Trophoblast cell (in vitro differentiated cells and primary cell): Measurements from ENCODE around the gene RPRD1B.

Experiments used
- DNase-seq, 2 donors: peaks; one replicate each; pipeline ENCODE4 v3.0.0-alpha.2; 2016
- H2AFZ ChIP-seq: 2 replicates; pipeline ENCODE4 v1.6.1; 2013; ENCODE audit warnings: low read length, moderate library complexity, mild to moderate bottlenecking; ENCODE audit not compliant: insufficient read depth, poor library complexity
- H2AK5ac ChIP-seq: 2 replicates; pipeline ENCODE4 v1.6.1; 2013; ENCODE audit warnings: mild to moderate bottlenecking, low read length
- H2BK120ac ChIP-seq: 2 replicates; pipeline ENCODE4 v1.6.1; 2013; ENCODE audit warnings: low read length, mild to moderate bottlenecking, moderate library complexity; ENCODE audit not compliant: insufficient read depth, poor library complexity
- H2BK12ac ChIP-seq: 2 replicates; pipeline ENCODE4 v1.6.1; 2013; ENCODE audit warnings: mild to moderate bottlenecking, low read length, moderate library complexity
- H2BK5ac ChIP-seq: 2 replicates; pipeline ENCODE4 v1.6.1; 2013; ENCODE audit warnings: low read length, low read depth, moderate library complexity, mild to moderate bottlenecking; ENCODE audit not compliant: poor library complexity
- H3K14ac ChIP-seq: 2 replicates; pipeline ENCODE4 v1.6.1; 2013; ENCODE audit warnings: mild to moderate bottlenecking, low read length
- H3K18ac ChIP-seq: 2 replicates; pipeline ENCODE4 v1.6.1; 2013; ENCODE audit warnings: mild to moderate bottlenecking, low read length
- H3K23ac ChIP-seq: 2 replicates; pipeline ENCODE4 v1.6.1; 2013; ENCODE audit warnings: low read length
- H3K27ac ChIP-seq: 2 replicates; pipeline ENCODE4 v1.5.1; 2013; ENCODE audit warnings: low read depth, mild to moderate bottlenecking, inconsistent platforms, low read length, moderate library complexity
- H3K27me3 ChIP-seq: 2 replicates; pipeline ENCODE4 v1.6.1; 2013; ENCODE audit warnings: inconsistent platforms, mild to moderate bottlenecking, low read length, moderate library complexity; ENCODE audit not compliant: insufficient read depth
- H3K36me3 ChIP-seq, 2 experiments: 1 replicate in 1 of 2; 2 replicates in 1 of 2; pipeline ENCODE4 v1.6.1; 2013; ENCODE audit warnings: low read length in 2 of 2, mild to moderate bottlenecking in 2 of 2, moderate library complexity in 1 of 2; ENCODE audit not compliant: insufficient read depth in 2 of 2, control insufficient read depth in 1 of 2
- H3K4ac ChIP-seq: 2 replicates; pipeline ENCODE4 v1.6.1; 2013; ENCODE audit warnings: low read depth, mild to moderate bottlenecking, low read length, moderate library complexity
- H3K4me1 ChIP-seq, 2 experiments: 1 replicate in 1 of 2; 2 replicates in 1 of 2; pipeline ENCODE4 v1.6.1; 2013; ENCODE audit warnings: low read length in 2 of 2, mild to moderate bottlenecking in 2 of 2, moderate library complexity in 1 of 2; ENCODE audit not compliant: insufficient read depth in 2 of 2, control insufficient read depth in 1 of 2
- H3K4me2 ChIP-seq: 2 replicates; pipeline ENCODE4 v1.6.1; 2013; ENCODE audit warnings: inconsistent platforms, mild to moderate bottlenecking, low read length, moderate library complexity
- H3K4me3 ChIP-seq: 2 replicates; pipeline ENCODE4 v1.5.1; 2013; ENCODE audit warnings: mild to moderate bottlenecking, low read depth, low read length, inconsistent platforms
- H3K79me1 ChIP-seq: one replicate; pipeline ENCODE4 v1.6.1; 2013; ENCODE audit warnings: low read length
- H3K79me2 ChIP-seq: 2 replicates; pipeline ENCODE4 v1.6.1; 2013; ENCODE audit warnings: low read length, mild to moderate bottlenecking; ENCODE audit not compliant: control insufficient read depth, insufficient read depth, poor library complexity
- H3K9ac ChIP-seq: 2 replicates; pipeline ENCODE4 v1.6.1; 2013; ENCODE audit warnings: mild to moderate bottlenecking, low read length
- H3K9me3 ChIP-seq: 2 replicates; pipeline ENCODE4 v1.6.1; 2013; ENCODE audit warnings: low read depth, mild to moderate bottlenecking, control low read depth, inconsistent platforms, low read length; ENCODE audit not compliant: insufficient read depth
- H4K12ac ChIP-seq: 2 replicates; pipeline ENCODE4 v1.6.1; 2013; ENCODE audit warnings: low read depth, mild to moderate bottlenecking, low read length, moderate library complexity
- H4K8ac ChIP-seq: 2 replicates; pipeline ENCODE4 v1.6.1; 2013; ENCODE audit warnings: low read depth, mild to moderate bottlenecking, low read length, moderate library complexity
- H4K91ac ChIP-seq: one replicate; pipeline ENCODE4 v1.6.1; 2013; ENCODE audit warnings: low read depth, mild to moderate bottlenecking, low read length, moderate library complexity
- WGBS: extraction: QIAGEN DNeasy Blood & Tissue Kit; methylation state at CpG from one replicate; pipeline ENCODE4 v1.1.7; 2013; ENCODE audit warnings: missing lambda C conversion rate; ENCODE audit not compliant: insufficient read length, insufficient coverage; ENCODE audit errors: extremely low coverage; 5-methylcytosine and 5-hydroxymethylcytosine counted together

Gene RPRD1B

DNA sequence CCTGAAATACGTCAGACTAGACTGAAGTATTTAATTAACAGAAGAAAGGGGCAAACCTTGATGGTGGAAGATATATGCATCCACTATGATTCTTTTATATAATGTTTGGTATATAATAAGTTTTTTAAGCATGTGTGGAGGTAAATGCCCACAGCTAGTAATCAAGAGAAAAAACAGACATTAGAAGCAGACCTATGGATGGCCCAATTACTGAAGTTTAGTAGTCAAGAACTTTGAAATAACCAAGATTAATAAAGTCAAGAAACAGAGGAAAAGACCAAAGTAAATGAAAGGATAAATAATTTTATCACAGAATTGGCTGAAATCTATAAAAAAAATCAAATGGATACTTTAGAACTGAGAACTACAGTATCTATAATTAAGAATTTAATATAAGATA is 15.6 kb upstream of the RPRD1B start:
- Histone ChIP-seq H3K14ac (no peak overlapping the region), H3K23ac (no peak overlapping the region), H3K79me1 (no peaks in the 10 kb centered on the region), H3K4me2 (no peak overlapping the region), H3K27me3 (no peaks in the 10 kb centered on the region), H3K4me1 (no peaks in the 10 kb centered on the region), H3K9ac (no peak overlapping the region), H2BK12ac (no peak overlapping the region), H3K79me2 (no peaks in the 10 kb centered on the region), H3K4me3 (no peak overlapping the region), H3K27ac (no peak overlapping the region), H4K91ac (no peak overlapping the region), H2BK120ac (no peak overlapping the region), H3K36me3 (peaks cover 8 to 16% of the 10 kb centered on the region in 2 experiments), H4K12ac (no peak overlapping the region), H3K4ac (no peak overlapping the region), H2BK5ac (no peak overlapping the region), H4K8ac (no peak overlapping the region), H3K18ac (no peak overlapping the region), H2AFZ (no peak overlapping the region), H3K9me3 (peaks cover 3% of the 10 kb centered on the region), H2AK5ac (no peak overlapping the region)
- no CpG with 5 or more reads among the region's 1 CpG for WGBS
- no peak for DNase-seq

DNA sequence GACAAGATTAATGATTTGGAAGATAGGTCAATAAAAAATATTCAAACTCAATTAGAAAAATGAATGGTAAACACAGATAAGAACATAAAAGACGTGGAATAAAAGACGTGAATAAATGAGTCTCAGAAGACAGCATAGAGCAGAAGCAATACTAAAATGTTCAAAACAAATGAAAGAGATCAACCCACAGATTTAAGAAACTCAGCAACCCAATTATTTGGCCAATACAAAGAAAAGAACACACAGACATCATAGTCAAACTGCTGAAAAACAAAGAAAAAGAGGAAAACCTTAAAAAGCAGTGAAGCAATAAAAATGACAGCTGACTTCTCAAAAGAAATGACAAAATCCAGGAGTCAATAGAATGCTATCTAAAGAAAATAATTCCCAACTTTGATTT is 15.2 kb upstream of the RPRD1B start:
- H2AK5ac ChIP-seq: no peak overlapping the region
- no peak overlapping the region for H3K9ac ChIP-seq
- no peak overlapping the region for H2AFZ ChIP-seq
- no CpG with 5 or more reads among the region's 2 CpGs for WGBS
- H3K27me3 ChIP-seq: no peaks in the 10 kb centered on the region
- no peak overlapping the region for H4K91ac ChIP-seq
- no peaks in the 10 kb centered on the region for H3K79me2 ChIP-seq
- H3K4me3 ChIP-seq: no peak overlapping the region
- H3K23ac ChIP-seq: no peak overlapping the region
- no peak overlapping the region for H4K8ac ChIP-seq
- H3K27ac ChIP-seq: no peak overlapping the region
- no peak overlapping the region for H3K14ac ChIP-seq
- DNase-seq: no peak
- no peak overlapping the region for H2BK5ac ChIP-seq
- no peaks in the 10 kb centered on the region for H3K4me1 ChIP-seq
- H4K12ac ChIP-seq: no peak overlapping the region
- H3K18ac ChIP-seq: no peak overlapping the region
- H3K79me1 ChIP-seq: no peaks in the 10 kb centered on the region
- no peak overlapping the region for H3K4me2 ChIP-seq
- H3K4ac ChIP-seq: no peak overlapping the region
- H3K9me3 ChIP-seq: peaks cover 3% of the 10 kb centered on the region
- peaks cover 7 to 13% of the 10 kb centered on the region in 2 experiments for H3K36me3 ChIP-seq
- no peak overlapping the region for H2BK12ac ChIP-seq
- no peak overlapping the region for H2BK120ac ChIP-seq

DNA sequence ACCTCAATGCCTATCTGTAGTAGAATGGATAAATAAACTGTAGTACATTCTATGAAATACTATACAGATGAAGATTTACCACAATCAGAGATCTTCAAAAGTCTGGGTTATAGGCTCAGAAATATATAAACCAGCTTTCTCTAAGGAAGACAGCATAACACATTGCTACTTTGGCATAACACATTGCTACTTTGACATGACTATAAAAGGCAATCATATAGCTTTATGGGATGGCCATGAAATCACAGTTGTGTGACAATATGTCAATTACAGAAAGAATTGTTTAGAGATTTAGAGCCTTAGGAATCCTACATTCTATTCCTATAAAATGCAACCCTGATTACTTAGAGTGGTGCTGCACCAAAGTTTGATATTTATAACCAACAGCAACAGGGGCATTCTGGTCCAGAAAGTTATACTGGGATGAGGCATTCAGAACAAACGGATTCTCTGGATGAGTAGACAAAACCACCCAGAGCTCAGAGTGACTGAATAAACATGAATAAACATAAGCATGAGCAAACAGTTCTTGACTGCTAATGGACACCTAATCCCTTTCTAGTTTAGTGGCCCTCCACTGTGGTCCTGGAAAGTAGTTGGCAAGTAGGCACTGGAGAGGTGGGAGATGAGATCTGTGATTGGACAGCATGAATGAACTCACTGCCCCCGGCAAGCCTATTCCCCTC is 12.3 kb upstream of the RPRD1B start:
- H3K27ac ChIP-seq: no peak overlapping the region
- no peak overlapping the region for H3K9ac ChIP-seq
- no CpG with 5 or more reads among the region's 2 CpGs for WGBS
- H2BK120ac ChIP-seq: no peak overlapping the region
- no peak overlapping the region for H3K14ac ChIP-seq
- peak overlapping the region; percentile 3 for H3K4ac ChIP-seq
- no peak overlapping the region for H3K4me2 ChIP-seq
- H2BK5ac ChIP-seq: no peak overlapping the region
- H4K8ac ChIP-seq: no peak overlapping the region
- no peak overlapping the region for H3K4me3 ChIP-seq
- no peaks in the 10 kb centered on the region for H3K27me3 ChIP-seq
- no peak overlapping the region for H4K91ac ChIP-seq
- peaks cover 7 to 12% of the 10 kb centered on the region in 2 experiments for H3K36me3 ChIP-seq
- H3K4me1 ChIP-seq: no peaks in the 10 kb centered on the region
- no peak overlapping the region for H3K23ac ChIP-seq
- H2AFZ ChIP-seq: no peak overlapping the region
- H4K12ac ChIP-seq: no peak overlapping the region
- H2BK12ac ChIP-seq: no peak overlapping the region
- no peaks in the 10 kb centered on the region for H3K79me2 ChIP-seq
- no peak for DNase-seq
- H2AK5ac ChIP-seq: no peak overlapping the region
- H3K18ac ChIP-seq: no peak overlapping the region
- no peaks in the 10 kb centered on the region for H3K79me1 ChIP-seq
- peaks cover 3% of the 10 kb centered on the region for H3K9me3 ChIP-seq

DNA sequence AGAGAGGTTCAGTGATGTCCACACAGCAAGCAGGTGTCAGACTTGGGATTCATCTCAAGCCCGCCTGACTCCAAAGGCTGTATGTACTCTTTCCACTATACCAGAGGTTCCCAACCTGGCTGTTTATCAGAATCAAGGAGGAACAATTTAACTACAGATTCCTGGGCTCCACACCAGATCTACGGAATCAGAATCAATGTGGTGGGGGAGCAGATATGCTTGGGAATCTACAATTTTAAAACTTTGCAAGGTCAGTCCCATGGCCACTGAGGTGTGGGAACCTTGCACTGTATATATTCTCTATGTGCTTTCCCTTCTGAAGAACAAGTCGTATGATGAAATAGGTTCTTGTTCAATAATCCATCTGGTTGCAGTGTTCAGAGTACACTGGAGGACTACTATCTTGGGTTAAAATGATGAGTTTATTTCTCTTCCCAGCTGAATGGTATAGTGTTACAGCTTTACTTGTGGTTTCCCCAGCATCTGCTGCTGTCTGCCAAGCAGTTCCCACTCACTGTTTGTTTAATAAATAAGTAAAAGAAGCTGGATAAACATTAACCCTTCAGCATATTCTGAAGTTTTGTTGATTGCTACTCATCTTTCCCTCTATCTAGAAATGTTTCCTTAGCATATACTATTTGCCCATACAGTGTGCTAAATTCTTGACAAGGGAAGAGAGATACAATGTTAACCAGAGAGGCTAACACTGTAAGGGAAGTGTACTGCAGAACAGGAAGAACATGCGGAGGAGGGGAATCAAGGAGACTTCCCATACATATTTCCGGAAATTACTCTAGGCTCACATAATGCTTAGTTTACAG is 10.2 kb upstream of the RPRD1B start:
- Histone ChIP-seq H3K9ac (no peak overlapping the region), H3K27me3 (no peaks in the 10 kb centered on the region), H4K12ac (no peak overlapping the region), H4K8ac (no peak overlapping the region), H3K9me3 (no peaks in the 10 kb centered on the region), H3K23ac (no peak overlapping the region), H3K4me1 (no peaks in the 10 kb centered on the region), H2BK120ac (no peak overlapping the region), H2AK5ac (no peak overlapping the region), H3K79me2 (no peaks in the 10 kb centered on the region), H3K4me2 (no peak overlapping the region), H3K4me3 (no peak overlapping the region), H3K79me1 (no peaks in the 10 kb centered on the region), H2BK12ac (no peak overlapping the region), H2AFZ (no peak overlapping the region), H3K27ac (no peak overlapping the region), H4K91ac (no peak overlapping the region), H3K14ac (no peak overlapping the region), H3K18ac (no peak overlapping the region), H3K36me3 (peaks cover 3 to 6% of the 10 kb centered on the region in 2 experiments), H2BK5ac (no peak overlapping the region), H3K4ac (no peak overlapping the region)
- no CpG with 5 or more reads among the region's 5 CpGs for WGBS
- no peak for DNase-seq
